OCI-LY7 (cell line): Measurements from ENCODE around the gene DDX23. TPM values are rescaled to one million over a fixed set of nuclear protein-coding genes. Genes with fewer than 3 reads are reported as not detected.
"Not testable (repeated sequence)": the region's sequence is repeated elsewhere in the genome, so short reads cannot be mapped to it uniquely, and the experiment has no call there.

Experiments
- BruUV-seq: library from RNA; stranded (reverse); fragments of 400-500 nt; replicated peaks from 2 replicates; lab custom pipeline; 2021; lab: Mats Ljungman, UMichigan
- CTCF ChIA-PET: fragments of 300-600 bp; sonication (Branson Sonifier 250); formaldehyde crosslinking; loops from one replicate; lab custom pipeline; 2022; ENCODE audit warnings: antibody characterized with exemption; ENCODE audit not compliant: unreplicated experiment; lab: Charles Lee
- POLR2A ChIA-PET: fragments of 300-600 bp; sonication (Branson Sonifier 250); formaldehyde crosslinking; loops from one replicate; lab custom pipeline; 2022; ENCODE audit warnings: antibody characterized with exemption; lab: Charles Lee
- DNase-seq: peaks from one replicate; pipeline ENCODE4 v3.0.0-alpha.2; 2015; ENCODE audit warnings: low spot score
- H2AFZ ChIP-seq: fragments of 200-600 bp; sonication (generic), shearing (Covaris generic); 2 replicates; pipeline ENCODE4 v1.6.1; 2014; ENCODE audit warnings: mild to moderate bottlenecking, antibody characterized with exemption, low read length, moderate library complexity
- H3K27ac ChIP-seq: fragments of 200-600 bp; sonication (generic); 2 replicates; pipeline ENCODE4 v1.5.1; 2014; ENCODE audit warnings: mixed run types, low read depth, mild to moderate bottlenecking, moderate library complexity, low read length, inconsistent platforms; ENCODE audit not compliant: poor library complexity, severe bottlenecking
- H3K36me3 ChIP-seq: fragments of 200-600 bp; sonication (generic); 2 replicates; pipeline ENCODE4 v1.6.1; 2014; ENCODE audit warnings: mild to moderate bottlenecking, antibody characterized with exemption, low read length, moderate library complexity, mixed read lengths; ENCODE audit not compliant: insufficient read depth
- H3K4me1 ChIP-seq: fragments of 200-600 bp; sonication (generic); 2 replicates; pipeline ENCODE4 v1.5.1; 2014; ENCODE audit warnings: mild to moderate bottlenecking, low read length; ENCODE audit not compliant: insufficient read depth, poor library complexity, severe bottlenecking
- H3K4me2 ChIP-seq: fragments of 200-600 bp; sonication (generic); 2 replicates; pipeline ENCODE4 v1.6.1; 2014; ENCODE audit warnings: mild to moderate bottlenecking, low read length
- H3K4me3 ChIP-seq: fragments of 200-600 bp; sonication (generic); 2 replicates; pipeline ENCODE4 v1.5.1; 2014; ENCODE audit warnings: mild to moderate bottlenecking, low read depth, low read length; ENCODE audit not compliant: poor library complexity, severe bottlenecking
- H3K79me2 ChIP-seq: fragments of 200-600 bp; sonication (generic); 2 replicates; pipeline ENCODE4 v1.6.1; 2016; ENCODE audit warnings: low read depth, mild to moderate bottlenecking, low read length, moderate library complexity, mixed read lengths; ENCODE audit not compliant: insufficient read depth
- H3K9me2 ChIP-seq: fragments of 200-600 bp; sonication (generic); 2 replicates; pipeline ENCODE4 v1.6.1; 2016; ENCODE audit warnings: mild to moderate bottlenecking, low read length, mixed read lengths; ENCODE audit not compliant: insufficient read depth
- H3K9me3 ChIP-seq: fragments of 200-600 bp; sonication (generic); 2 replicates; pipeline ENCODE4 v1.6.1; 2014; ENCODE audit warnings: mild to moderate bottlenecking, mixed run types, low read length, mixed read lengths
- H4K20me1 ChIP-seq: fragments of 200-600 bp; sonication (generic); 2 replicates; pipeline ENCODE4 v1.6.1; 2014; ENCODE audit warnings: mild to moderate bottlenecking, antibody characterized with exemption, low read length, moderate library complexity, mixed read lengths; ENCODE audit not compliant: insufficient read depth
- EZH2phosphoT487 ChIP-seq: fragments of 200-600 bp; sonication (generic); IDR thresholded peaks from 2 replicates; pipeline ENCODE4 v1.6.1; 2018; ENCODE audit warnings: low read depth, borderline replicate concordance, mild to moderate bottlenecking, mixed run types, antibody characterized with exemption, low read length, moderate library complexity, mixed read lengths
- intact Hi-C: fragments of 100-400 bp; cut with micrococcal nuclease; formaldehyde crosslinking; loops from one replicate; pipeline ENCODE4 v1.10.0; 2022; ENCODE audit not compliant: unreplicated experiment
- total RNA-seq, 2 experiments: library from RNA; depleted of rRNA in 1 of 2; stranded (reverse); fragments of >200 nt in 1 of 2; shearing (Covaris generic) in 1 of 2; gene quantifications; 2 replicates each; pipeline ENCODE4 v1.2.3, GENCODE V29; 2014 to 2022
- TF ChIP-seq, protein P1 (sequence below): fragments of 200-600 bp; sonication (generic); conservative IDR thresholded peaks from 2 replicates; pipeline ENCODE4 v1.5.1; 2014; ENCODE audit warnings: mild to moderate bottlenecking, antibody characterized with exemption, low read length, moderate library complexity, mixed read lengths

DDX23 gene
- total RNA-seq, 2 experiments from 2014 or later = 91.1 to 119 TPM

DNA sequence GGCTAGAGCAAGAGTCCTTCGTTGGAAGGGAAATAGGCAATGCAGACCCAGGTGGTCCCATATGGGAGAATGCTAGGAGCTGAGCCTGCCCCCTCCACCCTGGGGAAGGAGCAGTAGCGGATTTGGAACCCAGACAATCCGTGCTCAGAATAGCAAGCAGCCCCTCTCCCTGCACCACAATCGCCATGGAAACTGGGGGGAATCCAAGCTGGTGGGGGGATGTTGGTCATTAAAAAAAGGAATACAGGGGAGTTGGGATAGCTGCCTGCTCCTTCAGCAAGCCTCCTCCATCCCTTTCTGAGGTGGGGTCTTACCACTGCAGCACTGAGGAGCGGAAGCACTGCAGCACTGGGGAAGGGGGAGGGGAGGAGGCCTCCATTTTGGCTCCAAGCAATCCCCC is 10.8 kb upstream of the DDX23 start:
- BruUV-seq = no TSS peak
- no peaks in the 10 kb centered on the region for H3K9me2 ChIP-seq
- H3K4me3 ChIP-seq = no peak overlapping the region
- H2AFZ ChIP-seq = no peak overlapping the region
- peaks cover 46% of the 10 kb centered on the region for H3K4me1 ChIP-seq
- 0 out of 2 replicates have a peak, but pooled peaks cover 14% of the 10 kb centered on the region for H4K20me1 ChIP-seq
- no peak for DNase-seq
- H3K36me3 ChIP-seq = peaks cover 30% of the 10 kb centered on the region
- H3K4me2 ChIP-seq = no peak overlapping the region
- ChIA-PET CTCF (no interaction called here), POLR2A (interaction anchor here (0.5 to 1.0 kb wide), 2 partner anchors 9 to 21 kb away, joined by 3 to 4 read pairs; no protein-coding TSS in a partner anchor)
- intact Hi-C loops = no loop called here
- no peak overlapping the region for H3K27ac ChIP-seq
- H3K79me2 ChIP-seq = no peaks in the 10 kb centered on the region
- no peak for TF ChIP-seq EZH2phosphoT487
- TF ChIP-seq, protein P1, sequence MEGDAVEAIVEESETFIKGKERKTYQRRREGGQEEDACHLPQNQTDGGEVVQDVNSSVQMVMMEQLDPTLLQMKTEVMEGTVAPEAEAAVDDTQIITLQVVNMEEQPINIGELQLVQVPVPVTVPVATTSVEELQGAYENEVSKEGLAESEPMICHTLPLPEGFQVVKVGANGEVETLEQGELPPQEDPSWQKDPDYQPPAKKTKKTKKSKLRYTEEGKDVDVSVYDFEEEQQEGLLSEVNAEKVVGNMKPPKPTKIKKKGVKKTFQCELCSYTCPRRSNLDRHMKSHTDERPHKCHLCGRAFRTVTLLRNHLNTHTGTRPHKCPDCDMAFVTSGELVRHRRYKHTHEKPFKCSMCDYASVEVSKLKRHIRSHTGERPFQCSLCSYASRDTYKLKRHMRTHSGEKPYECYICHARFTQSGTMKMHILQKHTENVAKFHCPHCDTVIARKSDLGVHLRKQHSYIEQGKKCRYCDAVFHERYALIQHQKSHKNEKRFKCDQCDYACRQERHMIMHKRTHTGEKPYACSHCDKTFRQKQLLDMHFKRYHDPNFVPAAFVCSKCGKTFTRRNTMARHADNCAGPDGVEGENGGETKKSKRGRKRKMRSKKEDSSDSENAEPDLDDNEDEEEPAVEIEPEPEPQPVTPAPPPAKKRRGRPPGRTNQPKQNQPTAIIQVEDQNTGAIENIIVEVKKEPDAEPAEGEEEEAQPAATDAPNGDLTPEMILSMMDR = no peak
- H3K9me3 ChIP-seq = no peaks in the 10 kb centered on the region

DNA sequence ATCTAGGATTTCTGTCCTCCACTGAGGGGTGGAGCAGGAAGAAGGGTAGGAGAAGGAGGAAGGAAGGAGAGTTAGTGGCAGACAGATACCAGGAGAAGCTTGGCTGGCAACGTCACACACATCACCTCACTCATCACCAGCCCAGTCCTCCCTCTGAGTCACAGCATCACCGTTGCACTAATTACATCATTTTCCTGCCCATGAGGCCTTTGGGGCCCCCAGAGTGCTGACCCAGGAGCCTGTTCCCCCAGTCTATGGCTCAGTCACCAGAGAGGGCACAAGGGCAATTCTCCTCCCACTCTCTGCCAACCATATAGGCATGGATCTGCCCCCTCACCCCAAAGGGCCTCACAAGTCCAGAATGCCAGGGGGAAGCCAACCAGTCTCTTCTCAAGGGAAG is 9.1 kb upstream of the DDX23 start:
- no peak for DNase-seq
- H4K20me1 ChIP-seq = 0 out of 2 replicates have a peak, but pooled peaks cover 14% of the 10 kb centered on the region
- H3K9me2 ChIP-seq = no peaks in the 10 kb centered on the region
- intact Hi-C loops = no loop called here
- H2AFZ ChIP-seq = no peak overlapping the region
- H3K4me2 ChIP-seq = peak overlapping the region; percentile 7; the same call in 1 of the 2 replicates
- BruUV-seq = no TSS peak
- peaks cover 58% of the 10 kb centered on the region for H3K4me1 ChIP-seq
- H3K79me2 ChIP-seq = no peaks in the 10 kb centered on the region
- H3K9me3 ChIP-seq = no peaks in the 10 kb centered on the region
- H3K4me3 ChIP-seq = no peak overlapping the region
- peaks cover 38% of the 10 kb centered on the region for H3K36me3 ChIP-seq
- peak overlapping the region; percentile 1 for H3K27ac ChIP-seq
- ChIA-PET CTCF (no interaction called here), POLR2A (no interaction called here)
- TF ChIP-seq, protein P1 = no peak
- no peak for TF ChIP-seq EZH2phosphoT487

- BruUV-seq, H3K9me3 ChIP-seq, DNase-seq, H3K79me2 ChIP-seq, H3K4me3 ChIP-seq, H3K9me2 ChIP-seq, H2AFZ ChIP-seq, intact Hi-C loops, H3K4me2 ChIP-seq: not testable (repeated sequence)
- POLR2A ChIA-PET = interaction anchor here (0.6 to 0.9 kb wide), 5 partner anchors 9 to 980 kb away, joined by 3 to 8 read pairs (median 3); no protein-coding TSS in a partner anchor
- Histone ChIP-seq H3K27ac (peak overlapping the region; percentile 1), H3K36me3 (peaks cover 38% of the 10 kb centered on the region), H4K20me1 (0 out of 2 replicates have a peak, but pooled peaks cover 14% of the 10 kb centered on the region), H3K4me1 (peaks cover 55% of the 10 kb centered on the region)
- CTCF ChIA-PET = interaction anchor here (0.7 to 0.9 kb wide), 2 partner anchors 30 to 107 kb away, joined by 3 to 4 read pairs; no protein-coding TSS in a partner anchor
Measured at GRCh38 chr12:48860236-48860635, 8.3 kb upstream of the DDX23 start.
